CD8-positive, alpha-beta memory T cell (primary cell): Measurements from ENCODE around the gene B4GAT1. TPM values are rescaled to one million over a fixed set of nuclear protein-coding genes. Genes with fewer than 3 reads are reported as not detected.
"Not testable (repeated sequence)": the region's sequence is repeated elsewhere in the genome, so short reads cannot be mapped to it uniquely, and the experiment has no call there.

Source experiments
- CTCF ChIA-PET: fragments of 350-600 bp; sonication (Branson Sonifier 250); formaldehyde crosslinking; loops from one replicate; lab custom pipeline; 2021; ENCODE audit warnings: antibody characterized with exemption; lab: Charles Lee
- POLR2A ChIA-PET: fragments of 350-600 bp; sonication (Branson Sonifier 250); formaldehyde crosslinking; loops from one replicate; lab custom pipeline; 2021; ENCODE audit warnings: antibody characterized with exemption; lab: Charles Lee
- DNase-seq, 5 donors: peaks; one replicate each; pipeline versions ENCODE4 v3.0.0 to v3.0.0-alpha.2; 2020 to 2022; ENCODE audit warnings: mixed read lengths in 1 of 5
- H3K27ac ChIP-seq: one replicate; pipeline ENCODE4 v1.7.0; 2013; ENCODE audit warnings: low read depth, mild to moderate bottlenecking, low read length, moderate library complexity
- H3K27me3 ChIP-seq: 2 replicates; pipeline ENCODE4 v1.7.0; 2013; ENCODE audit warnings: low read length, mild to moderate bottlenecking; ENCODE audit not compliant: insufficient read depth, poor library complexity, severe bottlenecking
- H3K36me3 ChIP-seq: 2 replicates; pipeline ENCODE4 v1.7.0; 2013; ENCODE audit warnings: mild to moderate bottlenecking, low read length, moderate library complexity; ENCODE audit not compliant: insufficient read depth
- H3K4me1 ChIP-seq: 2 replicates; pipeline ENCODE4 v1.7.0; 2013; ENCODE audit warnings: mild to moderate bottlenecking, low read length, moderate library complexity; ENCODE audit not compliant: insufficient read depth
- H3K4me3 ChIP-seq: 2 replicates; pipeline ENCODE4 v1.7.0; 2013; ENCODE audit warnings: mild to moderate bottlenecking, low read length
- H3K9me3 ChIP-seq: 2 replicates; pipeline ENCODE4 v1.7.0; 2013; ENCODE audit warnings: mild to moderate bottlenecking, low read length
- H3K27ac Mint-ChIP-seq, 8 donors: one replicate each; pipeline ENCODE4 v1.8.0; 2020 to 2021; ENCODE audit warnings: mixed read lengths in 8 of 8, mild to moderate bottlenecking in 6 of 8, inconsistent platforms in 3 of 8, moderate library complexity in 3 of 8
- H3K27me3 Mint-ChIP-seq, 2 donors: one replicate each; pipeline ENCODE4 v1.8.0; 2020 to 2021; ENCODE audit warnings: mixed read lengths in 2 of 2, mild to moderate bottlenecking in 1 of 2, moderate library complexity in 1 of 2
- H3K36me3 Mint-ChIP-seq, 3 donors: one replicate each; pipeline ENCODE4 v1.8.0; 2020 to 2021; ENCODE audit warnings: mixed read lengths in 3 of 3, inconsistent platforms in 1 of 3, mild to moderate bottlenecking in 1 of 3
- H3K4me1 Mint-ChIP-seq, 3 donors: one replicate each; pipeline ENCODE4 v1.8.0; 2020 to 2021; ENCODE audit warnings: mixed read lengths in 3 of 3, inconsistent platforms in 1 of 3, mild to moderate bottlenecking in 1 of 3
- H3K4me3 Mint-ChIP-seq, 7 donors: one replicate each; pipeline ENCODE4 v1.8.0; 2020 to 2021; ENCODE audit warnings: mixed read lengths in 7 of 7, mild to moderate bottlenecking in 6 of 7, moderate library complexity in 4 of 7, inconsistent platforms in 2 of 7
- H3K9me3 Mint-ChIP-seq, 5 donors: one replicate each; pipeline ENCODE4 v1.8.0; 2020 to 2022; ENCODE audit warnings: mixed read lengths in 5 of 5, mild to moderate bottlenecking in 3 of 5, moderate library complexity in 2 of 5, inconsistent platforms in 1 of 5
- polyA plus RNA-seq: library from polyadenylated mRNA; unstranded; fragments of 300-500 nt; fragmentation: Illumina TruSeq; gene quantifications from one replicate; pipeline ENCODE4 v1.2.3, GENCODE V29; 2021
- total RNA-seq, 2 experiments: library from RNA; stranded (reverse); gene quantifications; one replicate each; pipeline ENCODE4 v1.2.3, GENCODE V29; 2021

B4GAT1 gene
- total RNA-seq = 10 to 100 TPM; 11.1 to 13.0 TPM
- 13.3 TPM for polyA plus RNA-seq

DNA sequence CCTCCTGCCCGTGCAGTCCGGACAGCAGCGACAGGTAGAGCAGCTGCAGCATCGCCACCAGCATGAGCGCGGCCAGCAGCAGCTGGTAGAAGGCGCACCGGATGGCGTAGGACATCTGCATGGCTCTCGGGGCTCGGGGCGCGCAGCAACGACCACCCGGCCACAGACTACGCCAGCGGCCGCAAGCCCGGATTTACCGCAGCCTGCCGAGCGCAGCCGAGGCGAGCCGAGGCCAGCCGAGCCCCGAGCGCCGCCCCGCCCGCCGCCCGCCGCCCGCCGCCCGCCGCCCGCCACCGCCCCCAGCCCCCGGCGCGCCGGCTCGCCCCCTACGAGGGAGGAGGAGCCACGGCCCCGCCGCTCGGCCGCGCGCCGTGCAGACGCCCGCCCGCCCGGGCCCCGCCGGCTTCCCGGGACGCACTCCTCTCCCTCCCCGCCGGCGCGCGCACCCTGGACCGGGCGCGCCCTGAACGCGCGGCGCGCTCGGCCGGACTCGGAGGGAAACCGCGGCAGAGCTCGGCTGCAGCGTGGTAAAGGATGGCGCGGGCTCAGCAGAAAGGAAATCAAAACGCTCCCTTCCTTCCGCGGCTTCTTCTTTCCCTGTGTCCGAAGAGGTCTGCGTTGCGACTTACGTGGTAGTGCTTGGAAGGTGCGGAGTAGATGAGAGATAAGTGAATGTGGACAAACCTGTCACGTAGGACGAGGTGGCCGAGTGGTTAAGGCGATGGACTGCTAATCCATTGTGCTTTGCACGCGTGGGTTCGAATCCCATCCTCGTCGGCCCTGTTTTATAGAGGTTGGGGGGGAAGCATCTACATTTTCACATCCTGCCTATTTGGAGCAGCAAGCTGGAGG, at the start of gene B4GAT1:
TSS of gene B4GAT1 (minus strand) at position 205 of the 852 bp plus-strand sequence. CDS start at position 121, 84 bp downstream.
- peak; percentile 52 to 89 (median 80) for DNase-seq
- Mint-ChIP-seq H3K27me3 (peaks cover 0 to 10% of the 10 kb centered on the region in 2 donors), H3K36me3 (peaks cover 3 to 23% (median 3%) of the 10 kb centered on the region in 3 donors), H3K4me1 (peaks cover 39 to 56% (median 44%) of the 10 kb centered on the region in 3 donors), H3K27ac (peak within 1 kb of the TSS; percentile 96 to 100 (median 97)), H3K9me3 (peaks cover 0 to 4% (median 0%) of the 10 kb centered on the region in 5 donors), H3K4me3 (peak within 1 kb of the TSS; percentile 96 to 100 (median 98))
- no peaks in the 10 kb centered on the region for H3K9me3 ChIP-seq
- H3K36me3 ChIP-seq = no peaks in the 10 kb centered on the region
- peaks cover 44% of the 10 kb centered on the region for H3K4me1 ChIP-seq
- H3K4me3 ChIP-seq = peak within 1 kb of the TSS; percentile 87
- POLR2A ChIA-PET = interaction anchor here (1.1 to 1.8 kb wide), 4 partner anchors 24 to 58 kb away, joined by 3 to 13 read pairs (median 6); partner anchors contain the start of genes CD248, SLC29A2 and YIF1A
- no peaks in the 10 kb centered on the region for H3K27me3 ChIP-seq
- H3K27ac ChIP-seq = peak within 1 kb of the TSS; percentile 70
- CTCF ChIA-PET = interaction anchor here (0.6 to 2.2 kb wide), 6 partner anchors 14 to 636 kb away, joined by 3 to 13 read pairs (median 5); partner anchors contain the start of gene KAT5

DNA sequence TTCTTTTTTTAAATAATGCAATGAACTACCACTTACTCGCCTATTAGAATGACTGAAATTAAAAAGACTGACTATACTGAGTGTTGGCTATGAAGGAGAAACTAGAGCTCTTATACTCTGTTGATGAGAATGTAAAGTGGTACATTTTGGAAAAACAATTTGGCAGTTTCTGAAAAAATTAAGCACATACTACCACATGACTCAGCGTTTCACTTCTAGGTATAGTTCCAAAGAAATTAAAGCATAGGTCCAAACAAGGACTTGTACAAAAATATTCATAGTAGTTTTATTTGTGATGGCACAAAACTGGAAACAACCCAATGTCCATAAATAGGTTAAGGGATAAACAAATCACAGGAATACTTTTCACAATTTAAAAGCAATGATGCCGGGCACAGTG, 46.5 kb upstream of the B4GAT1 start:
- no peaks in the 10 kb centered on the region for H3K9me3 Mint-ChIP-seq
- H3K27me3 Mint-ChIP-seq = peaks cover 0 to 24% of the 10 kb centered on the region in 2 donors
- H3K27ac Mint-ChIP-seq = no peak overlapping the region
- no peaks in the 10 kb centered on the region for H3K36me3 Mint-ChIP-seq
- POLR2A ChIA-PET = no interaction called here
- H3K9me3 ChIP-seq = no peaks in the 10 kb centered on the region
- no peaks in the 10 kb centered on the region for H3K4me1 Mint-ChIP-seq
- no peak for DNase-seq
- CTCF ChIA-PET = no interaction called here
- H3K36me3 ChIP-seq = no peaks in the 10 kb centered on the region
- H3K27me3 ChIP-seq = no peaks in the 10 kb centered on the region
- no peak overlapping the region for H3K27ac ChIP-seq
- no peak overlapping the region for H3K4me3 Mint-ChIP-seq
- no peak overlapping the region for H3K4me3 ChIP-seq
- H3K4me1 ChIP-seq = no peaks in the 10 kb centered on the region

DNA sequence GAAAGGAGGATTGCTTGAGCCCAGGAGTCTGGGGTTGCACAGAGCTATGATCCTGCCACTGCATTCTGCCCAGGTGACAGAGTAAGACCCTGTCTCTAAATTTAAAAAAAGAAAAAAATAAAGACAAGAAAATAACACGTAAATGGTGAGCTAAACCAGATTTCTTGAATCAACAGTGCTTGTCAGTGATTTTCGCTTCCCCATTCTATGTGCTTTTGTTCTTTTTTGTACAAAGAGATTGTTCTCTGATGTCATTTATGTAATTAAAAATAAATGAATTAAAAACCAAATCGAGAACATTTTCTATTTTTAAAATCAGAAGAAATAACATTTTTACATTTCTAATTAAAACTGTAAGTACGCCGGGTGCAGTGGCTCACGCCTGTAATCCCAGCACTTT, 43.9 kb upstream of the B4GAT1 start:
- no peak overlapping the region for H3K4me3 ChIP-seq
- Mint-ChIP-seq H3K4me1 (peaks cover 2 to 3% (median 2%) of the 10 kb centered on the region in 3 donors), H3K27ac (no peak overlapping the region), H3K27me3 (peaks cover 0 to 17% of the 10 kb centered on the region in 2 donors), H3K9me3 (no peaks in the 10 kb centered on the region), H3K36me3 (no peaks in the 10 kb centered on the region), H3K4me3 (no peak overlapping the region)
- H3K27ac ChIP-seq = no peak overlapping the region
- ChIA-PET CTCF (interaction anchor here (0.7 kb wide), 1 partner anchor 80 kb away, joined by 3 read pairs; no protein-coding TSS in a partner anchor), POLR2A (no interaction called here)
- peaks cover 3% of the 10 kb centered on the region for H3K4me1 ChIP-seq
- no peaks in the 10 kb centered on the region for H3K36me3 ChIP-seq
- no peaks in the 10 kb centered on the region for H3K27me3 ChIP-seq
- DNase-seq = no peak
- no peaks in the 10 kb centered on the region for H3K9me3 ChIP-seq

DNA sequence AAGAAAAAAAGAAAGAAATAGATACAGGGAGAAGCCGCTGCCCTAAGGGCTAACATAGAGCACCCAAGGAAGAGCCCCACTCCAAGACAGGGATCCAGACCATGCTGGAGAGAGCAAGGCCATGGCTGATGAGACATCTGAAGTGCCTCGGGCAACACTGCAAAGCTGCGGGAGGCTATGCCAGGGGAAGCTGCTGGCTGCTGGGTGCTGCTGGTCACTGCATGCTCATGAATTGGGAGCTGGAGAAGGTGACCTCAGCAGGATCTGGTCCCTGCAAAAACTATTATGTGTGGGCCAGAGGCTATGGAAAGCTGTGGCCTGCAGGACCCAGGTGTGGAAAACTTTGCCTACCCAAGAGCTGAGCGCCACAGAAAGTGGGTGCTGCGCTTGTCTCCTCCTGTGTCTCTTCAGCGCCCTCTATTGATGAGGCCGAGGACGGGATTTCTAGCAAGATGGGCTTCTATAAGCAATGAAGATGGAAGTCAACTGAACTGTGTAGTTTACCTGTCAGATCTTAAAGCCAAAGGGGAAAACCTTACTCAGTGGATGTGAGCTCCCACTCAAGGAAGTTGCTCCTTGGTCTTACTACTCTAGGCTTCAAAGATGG, 41.5 kb upstream of the B4GAT1 start:
- peak; percentile 51 to 84 (median 59) for DNase-seq
- H3K4me3 ChIP-seq = no peak overlapping the region
- no peak overlapping the region for H3K27ac ChIP-seq
- CTCF ChIA-PET = interaction anchor here (0.7 to 4.4 kb wide), 25 partner anchors 9 to 701 kb away, joined by 3 to 49 read pairs (median 5); partner anchors contain the start of genes B4GAT1, MRPL11, RIN1 and SLC29A2
- no peaks in the 10 kb centered on the region for H3K27me3 ChIP-seq
- Mint-ChIP-seq H3K4me1 (peaks cover 7 to 8% (median 7%) of the 10 kb centered on the region in 3 donors), H3K27ac (no peak overlapping the region), H3K36me3 (no peaks in the 10 kb centered on the region), H3K27me3 (peaks cover 0 to 5% of the 10 kb centered on the region in 2 donors), H3K4me3 (no peak overlapping the region), H3K9me3 (no peaks in the 10 kb centered on the region)
- no peaks in the 10 kb centered on the region for H3K36me3 ChIP-seq
- POLR2A ChIA-PET = interaction anchor here (0.6 to 1.0 kb wide), 2 partner anchors 17 to 76 kb away, joined by 3 to 5 read pairs; no protein-coding TSS in a partner anchor
- no peaks in the 10 kb centered on the region for H3K9me3 ChIP-seq
- peaks cover 7% of the 10 kb centered on the region for H3K4me1 ChIP-seq

DNA sequence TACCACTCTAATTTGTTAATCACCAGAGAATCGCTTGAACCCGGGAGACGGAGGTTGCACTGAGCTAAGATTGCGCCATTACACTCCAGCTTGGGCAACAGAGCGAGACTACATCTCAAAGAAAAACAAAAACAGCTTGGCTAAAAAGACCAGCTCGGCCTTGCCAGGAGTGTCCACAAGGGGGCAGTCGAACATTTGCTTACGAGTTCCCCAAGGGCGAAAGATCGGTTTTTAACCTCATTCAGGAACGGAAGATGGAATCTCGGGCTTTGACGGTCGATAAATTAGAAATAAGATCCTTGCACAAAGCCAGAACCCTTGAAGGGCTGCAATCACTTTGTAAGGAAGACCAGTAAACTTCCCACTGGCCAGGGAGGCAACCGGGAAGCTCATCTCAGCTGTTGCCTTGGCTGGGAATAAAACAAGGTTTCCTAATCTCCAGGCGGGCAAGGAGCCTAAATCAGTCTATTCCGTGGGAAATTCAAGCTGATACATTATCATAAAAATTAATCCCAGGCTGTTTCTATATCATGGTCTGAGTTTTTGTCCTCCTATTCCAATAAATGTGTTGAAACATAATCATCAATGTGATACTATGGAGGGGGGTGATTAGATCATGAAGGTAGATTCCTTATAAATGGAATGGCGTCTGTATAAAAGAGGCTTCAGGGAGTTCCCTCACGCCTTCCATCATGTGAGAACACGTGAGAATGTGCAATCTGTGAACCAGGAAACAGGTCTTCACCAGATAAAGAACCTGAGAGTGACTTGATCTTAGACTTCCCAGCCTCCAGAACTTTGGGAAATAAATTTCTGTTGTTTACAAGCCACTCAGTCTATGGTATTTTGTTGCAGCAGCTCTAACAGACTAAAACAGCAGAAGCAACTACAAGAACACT, 39.0 kb upstream of the B4GAT1 start:
- CTCF ChIA-PET = interaction anchor here (0.8 to 7.2 kb wide), 29 partner anchors 10 to 1156 kb away, joined by 3 to 65 read pairs (median 5); partner anchors contain the start of genes B4GAT1, BRMS1, CD248 and MRPL11
- Mint-ChIP-seq H3K9me3 (no peaks in the 10 kb centered on the region), H3K27ac (peak overlapping the region in 3 of 8 donors; percentile 14 to 77 (median 56)), H3K36me3 (no peaks in the 10 kb centered on the region), H3K4me3 (peak overlapping the region in 4 of 7 donors; percentile 0 to 33 (median 21)), H3K4me1 (peaks cover 7 to 8% (median 7%) of the 10 kb centered on the region in 3 donors), H3K27me3 (peaks cover 0 to 4% of the 10 kb centered on the region in 2 donors)
- Histone ChIP-seq H3K27ac (no peak overlapping the region), H3K36me3 (no peaks in the 10 kb centered on the region), H3K4me3 (peak overlapping the region; percentile 31), H3K4me1 (peaks cover 7% of the 10 kb centered on the region), H3K9me3 (no peaks in the 10 kb centered on the region), H3K27me3 (no peaks in the 10 kb centered on the region)
- POLR2A ChIA-PET = interaction anchor here (1.0 to 1.8 kb wide), 3 partner anchors 14 to 74 kb away, joined by 4 to 5 read pairs (median 5); partner anchors contain the start of gene MRPL11
- DNase-seq = peak; percentile 64 to 85 (median 70)

DNA sequence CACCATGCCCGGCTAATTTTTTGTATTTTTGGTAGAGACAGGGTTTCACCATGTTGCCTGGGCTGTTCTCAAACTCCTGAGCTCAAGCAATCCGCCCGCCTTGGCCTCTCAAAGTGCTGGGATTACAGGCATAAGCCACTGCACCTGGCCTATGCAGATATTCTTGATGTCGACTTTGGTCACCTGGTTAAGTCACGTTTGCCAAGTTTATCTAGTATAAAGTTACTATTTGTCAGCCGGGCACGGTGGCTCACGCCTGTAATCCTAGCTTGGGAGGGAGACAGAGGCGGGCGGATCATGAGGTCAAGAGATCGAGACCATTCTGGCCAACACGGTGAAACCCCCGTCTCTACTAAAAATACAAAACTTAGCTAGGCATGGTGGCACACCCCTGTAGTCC, 36.9 kb upstream of the B4GAT1 start:
- H3K4me3 Mint-ChIP-seq, H3K27ac Mint-ChIP-seq: not testable (repeated sequence)
- POLR2A ChIA-PET = interaction anchor here (0.7 kb wide), 1 partner anchor 36 kb away, joined by 3 read pairs; the partner anchor contains the start of gene NPAS4

DNA sequence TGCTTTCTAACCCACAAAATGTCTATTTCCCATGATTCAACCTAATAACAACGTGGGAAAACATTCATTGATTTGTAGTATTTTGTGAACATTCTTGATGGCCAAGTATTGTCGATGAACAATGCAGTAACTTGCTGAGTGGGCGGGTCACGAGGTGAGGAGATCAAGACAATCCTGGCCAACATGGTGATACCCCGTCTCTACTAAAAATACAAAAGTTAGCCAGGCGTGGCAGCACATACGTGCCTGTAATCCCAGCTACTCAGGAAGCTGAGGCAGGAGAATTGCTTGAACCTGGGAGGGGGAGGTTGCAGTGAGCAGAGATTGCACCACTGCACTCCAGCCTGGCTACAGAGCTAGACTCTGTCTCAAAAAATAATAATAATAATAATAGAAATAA, 32.8 kb upstream of the B4GAT1 start:
- H3K4me3 ChIP-seq, H3K27me3 ChIP-seq, H3K36me3 ChIP-seq, POLR2A ChIA-PET, H3K4me3 Mint-ChIP-seq, H3K9me3 ChIP-seq, H3K4me1 ChIP-seq, H3K9me3 Mint-ChIP-seq, H3K27ac ChIP-seq, H3K36me3 Mint-ChIP-seq, DNase-seq, H3K27ac Mint-ChIP-seq, H3K4me1 Mint-ChIP-seq: not testable (repeated sequence)
- CTCF ChIA-PET = interaction anchor here (1.3 to 1.6 kb wide), 4 partner anchors 9 to 16 kb away, joined by 3 to 13 read pairs (median 3); no protein-coding TSS in a partner anchor
- peaks cover 0 to 12% of the 10 kb centered on the region in 2 donors for H3K27me3 Mint-ChIP-seq

More for the DNA sequence above, 36.9 kb upstream of the B4GAT1 start:
- H3K27me3 ChIP-seq, H3K9me3 Mint-ChIP-seq, H3K27ac ChIP-seq, H3K36me3 ChIP-seq, H3K4me1 ChIP-seq, H3K4me3 ChIP-seq, DNase-seq, H3K27me3 Mint-ChIP-seq, H3K36me3 Mint-ChIP-seq, H3K4me1 Mint-ChIP-seq, H3K9me3 ChIP-seq: not testable (repeated sequence)
- CTCF ChIA-PET = interaction anchor here (0.9 to 7.2 kb wide), 6 partner anchors 12 to 160 kb away, joined by 3 to 65 read pairs (median 12); partner anchors contain the start of genes MRPL11 and SLC29A2
